ENCODE measurements around the gene PRMT9.

Gene PRMT9

DNA sequence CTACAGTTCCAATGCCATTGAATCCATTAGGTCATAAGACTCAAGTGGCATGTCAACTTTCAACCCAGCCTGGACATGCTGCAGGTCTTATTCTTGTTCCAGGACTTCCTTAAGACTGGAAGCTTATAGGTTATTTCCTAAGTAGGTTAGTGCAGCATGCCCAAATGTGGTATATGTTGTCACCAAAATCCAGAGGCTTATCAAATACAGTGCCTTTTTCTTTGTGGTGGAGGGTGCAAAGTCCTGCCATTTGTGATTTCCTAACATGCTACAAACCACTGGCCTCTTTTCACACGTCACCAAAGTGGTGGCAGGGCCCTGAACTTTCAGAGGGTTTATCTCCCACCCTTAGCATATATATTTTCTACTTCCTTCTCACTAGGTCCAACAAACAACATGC, 76.5 kb downstream of the PRMT9 start:
- TF ChIP-seq, protein P1, sequence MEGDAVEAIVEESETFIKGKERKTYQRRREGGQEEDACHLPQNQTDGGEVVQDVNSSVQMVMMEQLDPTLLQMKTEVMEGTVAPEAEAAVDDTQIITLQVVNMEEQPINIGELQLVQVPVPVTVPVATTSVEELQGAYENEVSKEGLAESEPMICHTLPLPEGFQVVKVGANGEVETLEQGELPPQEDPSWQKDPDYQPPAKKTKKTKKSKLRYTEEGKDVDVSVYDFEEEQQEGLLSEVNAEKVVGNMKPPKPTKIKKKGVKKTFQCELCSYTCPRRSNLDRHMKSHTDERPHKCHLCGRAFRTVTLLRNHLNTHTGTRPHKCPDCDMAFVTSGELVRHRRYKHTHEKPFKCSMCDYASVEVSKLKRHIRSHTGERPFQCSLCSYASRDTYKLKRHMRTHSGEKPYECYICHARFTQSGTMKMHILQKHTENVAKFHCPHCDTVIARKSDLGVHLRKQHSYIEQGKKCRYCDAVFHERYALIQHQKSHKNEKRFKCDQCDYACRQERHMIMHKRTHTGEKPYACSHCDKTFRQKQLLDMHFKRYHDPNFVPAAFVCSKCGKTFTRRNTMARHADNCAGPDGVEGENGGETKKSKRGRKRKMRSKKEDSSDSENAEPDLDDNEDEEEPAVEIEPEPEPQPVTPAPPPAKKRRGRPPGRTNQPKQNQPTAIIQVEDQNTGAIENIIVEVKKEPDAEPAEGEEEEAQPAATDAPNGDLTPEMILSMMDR (IDR thresholded peaks at IDR 0.05; ENCODE audit: borderline replicate concordance, insufficient read depth, low read depth, low read length), result no peak

DNA sequence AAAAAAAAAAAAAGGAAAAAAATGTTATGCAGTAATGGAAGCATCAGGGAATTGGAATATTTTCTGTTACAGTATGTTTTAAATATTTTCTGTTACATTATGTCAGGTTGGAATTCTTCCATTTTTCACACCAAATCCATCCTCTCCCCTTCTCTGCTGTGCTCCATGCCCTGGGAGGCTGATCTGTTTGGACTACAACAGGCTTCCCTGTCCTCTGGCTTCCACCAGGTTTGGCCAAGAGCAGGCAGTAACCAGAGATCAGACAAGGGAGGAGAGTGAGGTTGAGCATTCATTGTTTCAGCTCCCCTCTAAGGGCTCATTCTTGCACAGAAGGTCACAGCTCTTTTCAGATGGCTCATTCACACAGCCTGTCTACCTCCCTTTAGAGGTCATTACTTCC, 78.5 kb downstream of the PRMT9 start:
- TF ChIP-seq, protein P1 (IDR thresholded peaks at IDR 0.05; ENCODE audit: borderline replicate concordance, insufficient read depth, low read depth, low read length), result no peak

More for the DNA sequence above, 76.5 kb downstream of the PRMT9 start:
- H3K4me3 ChIP-seq (ENCODE audit: low read depth, low read length), result no peak overlapping the region

DNA sequence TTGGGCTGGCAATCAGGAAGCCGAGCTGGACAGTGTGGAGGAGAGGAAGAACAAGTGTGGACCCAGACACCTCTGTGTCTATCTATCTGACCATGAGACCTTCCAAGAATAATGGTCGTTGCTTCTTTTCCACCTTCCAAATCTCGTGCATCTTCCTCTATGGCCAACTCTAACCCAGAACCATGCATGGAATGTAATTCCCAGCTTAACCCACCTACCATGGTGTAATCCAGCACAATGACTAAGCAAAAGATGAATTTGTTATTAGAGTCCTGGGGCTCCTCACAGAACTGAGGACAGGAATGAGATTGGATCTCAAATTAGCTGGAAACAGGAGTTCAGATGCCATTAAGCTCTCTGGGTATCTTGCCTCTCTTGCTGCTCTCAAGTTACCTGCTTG, 84.2 kb downstream of the PRMT9 start:
- no peak overlapping the region for H3K4me3 ChIP-seq (ENCODE audit: low read depth, low read length)
- TF ChIP-seq, protein P1 (IDR thresholded peaks at IDR 0.05; ENCODE audit: borderline replicate concordance, insufficient read depth, low read depth, low read length), result no peak

More for the DNA sequence above, 78.5 kb downstream of the PRMT9 start:
- H3K4me3 ChIP-seq (ENCODE audit: low read depth, low read length), result no peak overlapping the region

DNA sequence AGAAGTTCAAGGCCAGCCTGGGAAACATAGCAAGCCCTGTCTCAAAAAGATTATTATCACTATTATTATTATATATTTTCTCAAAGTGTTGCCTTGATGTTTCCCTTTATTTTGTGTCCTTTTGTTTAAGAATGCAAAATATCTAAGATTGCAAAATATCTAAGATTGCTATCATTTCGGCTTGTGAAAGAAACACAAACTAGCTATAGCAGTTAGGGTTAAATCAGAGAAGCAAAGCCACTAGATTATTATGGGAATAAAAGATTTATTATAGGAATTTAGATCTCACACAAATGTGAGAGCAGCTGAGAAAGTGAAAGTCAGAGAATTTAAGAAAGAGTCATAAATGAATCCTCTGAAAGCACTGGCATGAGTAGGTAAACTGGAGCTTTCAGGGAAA, 84.8 kb downstream of the PRMT9 start:
- TF ChIP-seq, protein P1 (IDR thresholded peaks at IDR 0.05; ENCODE audit: borderline replicate concordance, insufficient read depth, low read depth, low read length), result no peak

DNA sequence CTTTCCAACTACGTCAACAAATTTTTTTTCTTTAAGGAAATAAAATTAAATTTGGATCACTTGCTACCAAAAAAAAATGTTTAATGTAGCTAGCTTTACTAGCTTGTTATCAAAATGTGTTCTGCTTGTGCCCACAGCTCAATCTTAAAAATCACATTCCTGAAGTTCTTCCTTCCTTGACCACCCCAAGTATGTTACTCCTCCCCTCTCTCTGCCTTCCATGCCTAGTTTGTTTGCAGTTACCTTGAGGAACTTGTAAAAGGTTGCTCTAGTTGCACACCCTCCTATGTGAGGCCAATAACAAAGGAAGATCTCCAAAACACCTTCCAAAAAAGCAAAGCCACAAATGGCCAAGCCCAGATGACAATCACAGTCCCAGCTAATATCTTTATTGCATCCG, 86.4 kb downstream of the PRMT9 start:
- TF ChIP-seq, protein P1 (IDR thresholded peaks at IDR 0.05; ENCODE audit: borderline replicate concordance, insufficient read depth, low read depth, low read length), result no peak
- no peak overlapping the region for H3K4me3 ChIP-seq (ENCODE audit: low read depth, low read length)

More for the DNA sequence above, 84.8 kb downstream of the PRMT9 start:
- H3K4me3 ChIP-seq (ENCODE audit: low read depth, low read length), result no peak overlapping the region

DNA sequence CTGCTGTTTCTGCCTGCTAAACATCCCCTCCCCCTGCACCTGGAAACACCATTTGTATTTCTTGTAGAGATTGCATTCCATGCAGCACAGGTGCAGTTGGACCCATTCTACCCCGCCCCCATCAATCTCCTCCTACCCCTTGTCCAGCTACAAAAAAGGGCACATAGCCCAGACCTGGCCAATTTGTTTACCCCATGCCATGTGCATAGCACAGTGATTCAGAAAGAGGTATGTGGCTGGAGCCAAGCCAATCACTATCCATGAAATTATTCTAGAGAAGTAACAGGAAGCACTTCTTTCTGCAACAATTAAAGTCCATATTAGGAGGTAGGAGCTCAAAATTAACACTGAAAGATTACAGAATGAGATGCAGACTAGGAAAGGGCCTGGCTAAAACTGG, 87.0 kb downstream of the PRMT9 start:
- H3K4me3 ChIP-seq (ENCODE audit: low read depth, low read length), result no peak overlapping the region
- TF ChIP-seq, protein P1 (IDR thresholded peaks at IDR 0.05; ENCODE audit: borderline replicate concordance, insufficient read depth, low read depth, low read length), result no peak

DNA sequence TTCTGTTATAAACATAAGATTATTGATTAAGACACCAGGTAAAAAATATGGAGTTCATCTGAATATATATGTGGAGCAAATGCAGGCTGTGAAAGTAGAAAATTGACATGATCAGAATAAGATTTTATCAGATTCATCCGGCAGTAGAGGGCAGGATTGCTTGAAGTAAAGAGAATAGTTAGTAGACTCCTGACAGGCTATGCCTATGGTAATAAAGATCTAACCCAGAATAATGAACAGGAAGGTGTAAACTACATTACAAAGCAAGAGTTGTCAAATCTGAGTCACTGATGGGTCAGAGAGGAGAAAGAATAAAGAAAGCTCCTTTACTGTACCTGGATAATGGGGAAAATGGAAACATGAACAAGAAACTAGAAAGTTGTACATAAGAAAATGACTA, 87.6 kb downstream of the PRMT9 start:
- TF ChIP-seq, protein P1 (IDR thresholded peaks at IDR 0.05; ENCODE audit: borderline replicate concordance, insufficient read depth, low read depth, low read length), result no peak
- H3K4me3 ChIP-seq (ENCODE audit: low read depth, low read length), result no peak overlapping the region
